GM23248 (cell line): Measurements from ENCODE around the gene VASP.

Experiments used
- EZH2 ChIP-seq: fragments of 200-600 bp; sonication (generic); IDR thresholded peaks from 2 replicates; pipeline ENCODE4 v1.6.1; 2018; ENCODE audit warnings: antibody characterized with exemption, mild to moderate bottlenecking; ENCODE audit not compliant: insufficient read depth, poor library complexity, severe bottlenecking
- EZH2phosphoT487 ChIP-seq: fragments of 200-600 bp; sonication (generic); IDR thresholded peaks from 2 replicates; pipeline ENCODE4 v1.6.1; 2018; ENCODE audit warnings: antibody characterized with exemption, moderate library complexity, mild to moderate bottlenecking, low read depth; ENCODE audit not compliant: insufficient read depth

GRCh38 chr19:45522010-45522941 lies 15.0 kb downstream of the VASP start:
- no peak for TF ChIP-seq EZH2phosphoT487
- no peak for TF ChIP-seq EZH2
